Neural cell (in vitro differentiated cells): Measurements from ENCODE around the gene COL23A1.

Experiments
- EP300 ChIP-seq: fragments of 450-650 bp; conservative IDR thresholded peaks from 2 replicates; pipeline ENCODE4 v1.6.1; 2014; ENCODE audit warnings: antibody characterized with exemption, mild to moderate bottlenecking, moderate library complexity; ENCODE audit not compliant: poor library complexity, severe bottlenecking
- EZH2 ChIP-seq: fragments of 200-600, 300-800 bp; shearing (Covaris generic), sonication (generic); IDR thresholded peaks from 2 replicates; pipeline ENCODE4 v1.6.1; 2014; ENCODE audit warnings: antibody characterized with exemption, low read length, borderline replicate concordance, mild to moderate bottlenecking; ENCODE audit not compliant: insufficient read depth, poor library complexity, severe bottlenecking
- MXI1 ChIP-seq: fragments of 450-650 bp; conservative IDR thresholded peaks from 2 replicates; pipeline ENCODE4 v1.6.1; 2014; ENCODE audit warnings: antibody characterized with exemption, mild to moderate bottlenecking; ENCODE audit not compliant: poor library complexity, severe bottlenecking
- POLR2AphosphoS5 ChIP-seq: IDR thresholded peaks from 2 replicates; pipeline ENCODE4 v1.6.1; 2012
- REST ChIP-seq: IDR thresholded peaks from 2 replicates; pipeline ENCODE4 v1.6.1; 2012; ENCODE audit warnings: borderline replicate concordance
- SMC3 ChIP-seq: fragments of 450-650 bp; conservative IDR thresholded peaks from 2 replicates; pipeline ENCODE4 v1.6.1; 2014; ENCODE audit warnings: antibody characterized with exemption, mild to moderate bottlenecking, moderate library complexity; ENCODE audit not compliant: poor library complexity
- TF ChIP-seq, protein P1 (sequence below): fragments of 450-650 bp; IDR thresholded peaks from 2 replicates; pipeline ENCODE4 v1.5.1; 2014; ENCODE audit warnings: antibody characterized with exemption, mild to moderate bottlenecking, moderate library complexity; ENCODE audit not compliant: poor library complexity, severe bottlenecking

GRCh38 chr5:178356431-178356872, 233.7 kb downstream of the COL23A1 start:
- no peak for TF ChIP-seq POLR2AphosphoS5
- no peak for TF ChIP-seq REST
- TF ChIP-seq, protein P1, sequence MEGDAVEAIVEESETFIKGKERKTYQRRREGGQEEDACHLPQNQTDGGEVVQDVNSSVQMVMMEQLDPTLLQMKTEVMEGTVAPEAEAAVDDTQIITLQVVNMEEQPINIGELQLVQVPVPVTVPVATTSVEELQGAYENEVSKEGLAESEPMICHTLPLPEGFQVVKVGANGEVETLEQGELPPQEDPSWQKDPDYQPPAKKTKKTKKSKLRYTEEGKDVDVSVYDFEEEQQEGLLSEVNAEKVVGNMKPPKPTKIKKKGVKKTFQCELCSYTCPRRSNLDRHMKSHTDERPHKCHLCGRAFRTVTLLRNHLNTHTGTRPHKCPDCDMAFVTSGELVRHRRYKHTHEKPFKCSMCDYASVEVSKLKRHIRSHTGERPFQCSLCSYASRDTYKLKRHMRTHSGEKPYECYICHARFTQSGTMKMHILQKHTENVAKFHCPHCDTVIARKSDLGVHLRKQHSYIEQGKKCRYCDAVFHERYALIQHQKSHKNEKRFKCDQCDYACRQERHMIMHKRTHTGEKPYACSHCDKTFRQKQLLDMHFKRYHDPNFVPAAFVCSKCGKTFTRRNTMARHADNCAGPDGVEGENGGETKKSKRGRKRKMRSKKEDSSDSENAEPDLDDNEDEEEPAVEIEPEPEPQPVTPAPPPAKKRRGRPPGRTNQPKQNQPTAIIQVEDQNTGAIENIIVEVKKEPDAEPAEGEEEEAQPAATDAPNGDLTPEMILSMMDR = no peak
- no peak for TF ChIP-seq EZH2
- no peak for TF ChIP-seq EP300
- TF ChIP-seq SMC3 = no peak
- TF ChIP-seq MXI1 = no peak
